HG02678 (cell line): ENCODE data around the gene ZNF256.

ENCODE experiments used
- ATAC-seq: cut with Tn5 transposase; IDR thresholded peaks from one replicate; pipeline ENCODE4 v1.9.1; 2021; ENCODE audit warnings: mild to moderate bottlenecking, moderate library complexity; ENCODE audit not compliant: unreplicated experiment

The ZNF256 gene

GRCh38 chr19:57900311-57900710, 47.2 kb downstream of the ZNF256 start:
- no peak for ATAC-seq
